RWPE1 (cell line): ENCODE data around the gene SRPX.

ENCODE experiments used
- CTCF ChIA-PET: fragments of 350-600 bp; sonication (Branson Sonifier 250); formaldehyde crosslinking; extraction: SDS; loops from one replicate; lab custom pipeline; 2021; lab: Yijun Ruan, JAX
- POLR2A ChIA-PET: fragments of 400-600 bp; formaldehyde crosslinking; extraction: SDS; loops from one replicate; lab custom pipeline; 2020; ENCODE audit warnings: antibody characterized with exemption; ENCODE audit not compliant: low non-redundant PET; lab: Yijun Ruan, JAX
- DNase-seq: peaks from one replicate; pipeline ENCODE4 v3.0.0; 2012; ENCODE audit warnings: low spot score
- H3K27ac ChIP-seq: fragments of 450-650 bp; 2 replicates; pipeline ENCODE4 v1.5.1; 2017
- CTCF ChIP-seq: fragments of 450-650 bp; conservative IDR thresholded peaks from 2 replicates; pipeline ENCODE4 v1.5.1; 2017; ENCODE audit warnings: low read depth, mild to moderate bottlenecking

SRPX gene

GRCh38 chrX:38151441-38151840 lies 69.2 kb downstream of the SRPX start:
- POLR2A ChIA-PET: no interaction called here
- H3K27ac ChIP-seq: no peak overlapping the region
- DNase-seq: no peak
- no peak for TF ChIP-seq CTCF
- CTCF ChIA-PET: interaction anchor here (0.5 to 0.6 kb wide), 3 partner anchors 81 to 143 kb away, joined by 3 to 4 read pairs (median 3); no protein-coding TSS in a partner anchor

DNA sequence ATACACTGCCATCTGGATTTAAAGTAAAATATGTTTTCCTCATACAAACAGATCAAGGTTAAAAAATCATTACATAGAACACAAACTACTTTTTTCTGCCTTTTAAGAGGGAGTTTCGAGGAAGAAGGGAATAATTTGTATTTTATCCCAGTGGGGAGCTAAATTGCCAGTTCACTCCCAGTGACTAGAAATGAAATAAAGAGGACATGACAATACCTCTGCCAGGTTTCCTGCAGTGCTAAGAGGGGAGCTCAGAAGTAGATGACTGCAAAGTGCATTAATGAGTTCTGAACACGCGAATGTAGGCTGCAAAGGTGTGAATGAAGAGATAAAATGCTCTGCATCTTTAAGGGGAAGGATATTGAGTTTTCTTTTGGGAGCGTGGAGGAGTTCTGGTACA lies 69.7 kb downstream of the SRPX start:
- CTCF ChIA-PET: interaction anchor here (0.6 kb wide), 1 partner anchor 105 kb away, joined by 3 read pairs; no protein-coding TSS in a partner anchor
- no peak for DNase-seq
- no peak overlapping the region for H3K27ac ChIP-seq
- POLR2A ChIA-PET: no interaction called here
- TF ChIP-seq CTCF: no peak

DNA sequence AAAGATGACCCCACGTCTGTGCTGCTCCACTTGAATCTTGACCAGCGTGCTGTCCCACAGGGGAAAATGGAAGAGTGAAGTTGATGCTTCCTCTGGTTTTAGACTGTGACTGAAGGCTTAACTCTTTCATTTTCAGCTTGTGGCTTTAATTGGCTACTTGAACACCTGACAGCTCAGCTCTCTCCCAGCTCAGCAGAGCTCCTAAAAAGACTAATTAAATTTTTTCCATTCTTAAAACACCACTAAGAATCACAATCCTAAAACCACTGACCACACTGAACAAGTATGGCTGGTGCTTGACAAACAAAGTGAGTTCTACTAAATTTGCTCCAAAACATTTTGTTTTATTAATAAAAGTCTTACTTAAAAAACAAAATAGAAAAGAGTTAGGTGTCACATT lies 71.7 kb downstream of the SRPX start:
- no peak overlapping the region for H3K27ac ChIP-seq
- CTCF ChIA-PET: no interaction called here
- TF ChIP-seq CTCF: no peak
- POLR2A ChIA-PET: no interaction called here
- no peak for DNase-seq

DNA sequence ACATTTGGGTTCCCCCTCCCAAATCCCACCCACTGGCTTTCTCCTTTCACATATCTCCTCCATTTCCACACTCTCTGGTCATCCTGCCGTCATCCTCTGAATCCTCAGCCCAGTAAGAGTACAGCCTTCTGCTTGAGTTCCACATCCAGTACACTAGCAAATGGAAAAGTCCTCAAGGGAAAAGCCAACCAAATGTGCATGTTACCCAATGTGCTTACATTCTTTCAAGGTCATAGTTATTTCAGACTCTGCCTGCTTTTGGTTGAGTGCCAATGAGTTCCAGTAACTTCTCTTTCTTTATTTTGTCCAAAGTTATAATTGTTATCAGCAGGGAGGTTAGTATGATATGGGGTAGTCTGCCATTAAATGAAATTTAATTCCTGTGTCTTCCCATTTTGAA lies 78.1 kb downstream of the SRPX start:
- H3K27ac ChIP-seq: no peak overlapping the region
- no peak for DNase-seq
- ChIA-PET POLR2A (no interaction called here), CTCF (no interaction called here)
- no peak for TF ChIP-seq CTCF

DNA sequence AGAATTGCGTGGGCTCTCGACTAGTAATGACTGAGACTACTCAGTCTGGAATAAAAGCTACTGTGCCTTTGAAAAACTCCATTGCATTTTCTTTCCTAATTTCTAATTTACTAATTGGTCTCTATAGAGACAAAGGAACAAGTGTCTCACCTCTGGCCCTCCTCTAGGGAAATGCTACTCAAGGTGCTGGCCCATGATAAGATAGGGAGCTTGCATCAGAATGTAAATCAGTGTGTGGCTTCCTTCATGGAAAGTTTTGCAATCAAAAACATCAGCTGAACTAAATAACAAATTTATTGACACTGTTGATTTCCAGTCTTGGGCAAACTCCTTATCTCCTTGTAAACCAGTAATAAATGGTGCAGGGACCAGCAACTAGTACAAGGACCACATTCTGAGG lies 81.8 kb downstream of the SRPX start:
- H3K27ac ChIP-seq: no peak overlapping the region
- TF ChIP-seq CTCF: no peak
- POLR2A ChIA-PET: no interaction called here
- CTCF ChIA-PET: no interaction called here
- no peak for DNase-seq

- ChIA-PET CTCF (no interaction called here), POLR2A (no interaction called here)
- DNase-seq: no peak
- no peak for TF ChIP-seq CTCF
- H3K27ac ChIP-seq: no peak overlapping the region
Measured at GRCh38 chrX:38138157-38138891, 82.3 kb downstream of the SRPX start.
